Left colon (tissue), 2 donors: ENCODE measurements around the gene MICAL3. TPM values are rescaled to one million over a fixed set of nuclear protein-coding genes. Genes with fewer than 3 reads are reported as not detected.
A peak's percentile ranks its signal among the peaks of the same experiment; 100 is the strongest.

Experiments used
- ATAC-seq: fragments of 200-7000 bp; cut with Tn5 transposase; one replicate; pipeline ENCODE4 v1.9.1; 2020; ENCODE audit warnings: mild to moderate bottlenecking, moderate library complexity
- DNase-seq, 2 donors: peaks; one replicate each; pipeline ENCODE4 v3.0.0-alpha.2; 2020
- intact Hi-C, 2 donors: fragments of 100-400 bp; cut with DNase I in 1 of 2; cut with micrococcal nuclease in 1 of 2; formaldehyde crosslinking; loops; one replicate each; pipeline versions ENCODE4 v1.11.2 to v1.14.0; 2022; cut with DNase I, micrococcal nuclease
- total RNA-seq, 2 donors: library from RNA; stranded (reverse); fragmentation: NEBNext Ultra II Directional; extraction: Animal tissue kit (Norgen Biotek cat#: 25700); gene quantifications; one replicate each; pipeline ENCODE4 v1.2.1, GENCODE V29; 2021
- donor health status: DM: no; HTN: no; CAD: no.
- donor health status: DM: yes; HTN: yes; CAD: no.

The MICAL3 gene
- total RNA-seq, 2 donors from 2014 or later: 93.6 to 114 TPM

DNA sequence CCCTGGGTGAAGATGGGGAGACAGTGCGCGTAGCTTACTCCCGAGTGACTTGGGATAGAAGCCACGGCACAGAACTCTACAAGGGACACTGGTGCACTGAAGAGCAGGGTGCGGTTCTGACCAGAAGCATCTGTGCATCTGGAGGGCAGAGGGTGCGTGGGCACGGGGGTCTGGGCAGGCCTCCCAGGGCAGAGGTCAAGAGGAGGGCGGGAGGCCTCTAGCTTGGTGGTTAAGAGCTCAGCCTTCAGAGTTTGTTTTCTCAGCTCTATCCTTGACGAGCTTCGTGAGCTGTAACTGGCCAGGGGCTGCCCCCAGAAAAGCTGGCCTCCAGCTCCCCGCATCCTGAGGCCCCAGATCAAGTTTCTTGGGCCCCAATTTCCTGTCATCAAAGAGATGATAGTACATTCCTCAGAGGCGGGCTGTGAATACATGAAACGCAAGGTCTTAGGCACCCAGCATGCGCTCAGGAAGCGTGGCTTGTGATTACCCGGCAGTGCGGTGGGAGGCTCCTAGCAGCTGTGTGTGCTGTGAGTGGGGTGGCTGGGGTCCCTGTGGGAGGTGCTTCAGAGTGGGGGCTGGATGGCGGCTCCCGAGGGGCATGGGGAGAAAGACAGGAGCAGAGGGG, 244.1 kb downstream of the MICAL3 start:
- DNase-seq: no peak
- intact Hi-C loops: no loop called here

DNA sequence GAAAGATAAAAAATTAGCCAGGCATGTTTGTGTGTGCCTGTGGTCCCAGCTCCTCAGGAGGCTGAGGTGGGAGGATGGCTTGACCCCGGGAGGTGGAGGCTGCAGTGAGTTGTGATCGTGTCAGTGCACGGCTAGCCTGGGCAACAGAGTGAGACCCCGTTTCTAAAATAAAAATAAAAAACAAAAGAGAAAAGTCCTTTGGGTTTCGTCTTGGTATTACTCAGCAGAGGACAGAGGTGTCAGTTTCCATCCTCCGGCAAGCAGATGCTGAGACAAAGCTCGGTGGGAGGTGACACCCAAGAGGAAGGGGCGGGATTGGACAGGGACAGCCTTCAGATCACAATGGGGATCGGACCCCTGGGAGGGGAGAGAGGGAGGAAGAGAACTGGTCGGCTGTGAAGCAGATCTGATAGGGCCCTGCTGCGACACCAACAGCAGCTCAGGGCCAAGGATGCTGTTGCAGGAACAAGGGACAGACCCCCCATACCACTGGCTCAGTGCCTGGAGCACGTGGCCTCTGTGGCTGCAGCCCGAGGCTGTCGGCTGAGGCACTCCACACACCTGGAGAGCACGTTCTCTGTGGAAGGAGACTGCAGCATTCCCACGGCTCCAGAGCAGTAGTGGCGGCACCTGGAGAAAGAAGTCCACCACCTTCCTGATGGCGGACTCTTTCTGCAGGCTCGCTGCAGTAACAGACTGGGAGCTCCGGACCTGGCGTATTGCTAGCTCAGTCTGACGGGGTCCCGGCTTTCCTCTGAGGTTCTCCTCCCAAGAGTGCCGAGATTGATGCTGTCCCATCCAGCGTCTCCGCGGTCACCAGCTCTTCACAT, 244.9 kb downstream of the MICAL3 start:
- intact Hi-C loops: no loop called here
- DNase-seq (no peak), ATAC-seq (no peak)

More for the DNA sequence above, 244.1 kb downstream of the MICAL3 start:
- no peak for ATAC-seq

DNA sequence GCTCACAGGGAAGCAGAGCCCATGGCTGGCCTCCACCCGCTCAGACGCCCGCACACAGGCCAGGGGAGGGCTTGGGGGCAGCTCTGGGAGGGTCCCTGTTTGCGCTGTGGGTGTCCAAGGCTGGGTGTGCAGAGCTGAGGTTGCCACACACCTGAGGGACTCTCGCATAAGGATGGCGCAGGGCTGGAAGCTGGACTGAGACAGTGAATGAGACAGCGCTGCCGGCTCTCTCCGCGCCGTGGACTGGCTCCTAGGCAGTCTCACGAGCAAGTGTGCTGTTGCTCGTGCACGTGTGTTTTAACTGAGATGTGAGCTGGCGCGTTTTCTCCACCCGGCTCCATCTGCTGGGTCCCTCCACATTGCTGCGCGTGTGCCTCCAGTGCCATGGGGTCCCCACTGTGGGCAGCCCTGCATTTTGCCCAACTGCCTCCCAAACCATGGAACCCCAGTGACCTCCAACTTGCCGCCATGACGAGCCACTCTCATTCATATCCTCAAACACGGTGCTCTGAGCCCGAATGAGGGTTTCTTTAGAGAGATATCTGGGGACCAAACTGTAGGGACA, 245.9 kb downstream of the MICAL3 start:
- ATAC-seq: no peak
- intact Hi-C loops: no loop called here
- no peak for DNase-seq

DNA sequence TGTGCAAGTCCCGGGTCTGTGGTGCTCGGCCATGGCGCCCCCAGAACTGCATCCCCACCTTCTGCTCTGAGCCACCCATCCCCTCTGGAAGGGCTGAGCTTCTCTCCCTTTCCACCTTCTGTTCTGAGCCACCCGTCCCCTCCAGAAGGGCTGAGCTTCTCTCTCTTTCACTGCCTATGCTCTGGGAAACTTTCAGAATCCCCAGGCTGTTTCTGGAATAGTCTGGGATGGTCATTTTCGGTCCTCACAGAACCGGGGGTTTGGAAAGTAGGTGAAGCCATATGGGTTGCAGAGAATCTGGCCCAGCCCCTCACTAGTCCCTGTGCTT, 246.7 kb downstream of the MICAL3 start:
- DNase-seq (no peak), ATAC-seq (no peak)
- intact Hi-C loops: no loop called here

DNA sequence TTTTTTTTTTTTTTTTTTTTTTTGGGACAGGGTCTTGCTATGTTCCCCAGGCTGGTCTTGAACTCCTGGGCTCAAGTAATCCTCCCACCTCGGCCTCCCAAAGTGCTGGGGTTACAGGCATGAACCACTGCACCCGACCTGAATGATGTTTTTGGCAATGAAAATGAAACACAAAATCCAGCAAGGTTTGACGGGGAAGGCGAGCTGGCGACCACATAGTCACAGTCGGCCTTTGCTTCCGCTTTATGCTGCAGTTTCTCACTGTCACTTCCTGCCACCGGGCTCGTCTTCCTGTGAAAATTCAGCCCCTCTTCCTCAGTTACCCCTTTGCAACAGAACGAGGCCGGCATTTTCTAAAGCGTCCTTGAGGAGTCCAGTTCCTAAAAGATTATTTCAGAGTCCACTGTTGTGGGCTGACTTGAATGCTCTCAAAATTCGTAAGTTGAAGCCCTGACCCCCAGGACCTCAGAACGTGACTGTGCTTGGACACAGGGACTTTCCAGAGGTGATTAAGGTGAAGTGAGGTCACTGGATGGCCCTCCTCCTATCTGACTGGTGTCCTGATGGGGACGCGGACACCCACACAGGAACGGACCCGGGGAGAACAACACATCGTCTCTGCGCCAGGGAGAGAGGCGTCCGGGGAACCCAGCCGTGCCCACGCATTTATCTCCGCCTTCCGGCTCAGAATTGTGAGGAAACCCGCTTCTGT, 247.2 kb downstream of the MICAL3 start:
- intact Hi-C loops: no loop called here
- no peak for ATAC-seq
- peak in 1 of 2 donors; percentile 59 for DNase-seq

DNA sequence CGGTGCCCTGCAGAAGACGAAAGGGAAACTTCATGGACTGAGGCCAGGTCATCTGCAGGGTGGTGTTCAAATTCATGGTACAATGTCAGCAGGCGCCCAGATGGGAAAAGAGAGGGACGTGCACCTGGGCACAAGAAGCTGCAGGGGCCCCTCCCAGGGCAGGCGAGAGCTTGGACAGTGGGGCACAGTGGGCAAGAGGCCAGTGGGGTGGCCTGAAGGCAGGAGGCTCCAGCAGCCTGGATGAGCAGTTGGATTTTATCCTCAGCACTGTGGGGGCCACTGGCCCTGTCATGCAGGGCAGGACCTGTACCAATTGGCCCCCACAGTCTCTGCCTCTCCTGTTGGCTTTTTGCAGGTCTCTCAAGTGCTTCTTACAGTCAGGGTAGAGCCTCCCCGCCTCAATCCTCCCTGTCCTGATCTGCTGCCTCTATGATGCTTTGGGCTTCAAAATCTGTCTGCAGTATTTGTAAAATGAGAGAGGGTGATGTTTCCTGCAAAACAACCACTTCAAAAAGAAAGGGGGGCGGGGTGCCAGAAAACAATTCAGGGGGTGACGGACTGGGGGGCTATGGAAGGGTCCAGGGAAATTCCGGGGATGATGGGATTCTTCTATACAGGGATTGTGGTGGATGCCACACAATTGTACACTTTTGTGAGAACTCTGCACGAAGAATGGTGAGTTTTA, 248.4 kb downstream of the MICAL3 start:
- intact Hi-C loops: no loop called here
- ATAC-seq (no peak), DNase-seq (no peak)

DNA sequence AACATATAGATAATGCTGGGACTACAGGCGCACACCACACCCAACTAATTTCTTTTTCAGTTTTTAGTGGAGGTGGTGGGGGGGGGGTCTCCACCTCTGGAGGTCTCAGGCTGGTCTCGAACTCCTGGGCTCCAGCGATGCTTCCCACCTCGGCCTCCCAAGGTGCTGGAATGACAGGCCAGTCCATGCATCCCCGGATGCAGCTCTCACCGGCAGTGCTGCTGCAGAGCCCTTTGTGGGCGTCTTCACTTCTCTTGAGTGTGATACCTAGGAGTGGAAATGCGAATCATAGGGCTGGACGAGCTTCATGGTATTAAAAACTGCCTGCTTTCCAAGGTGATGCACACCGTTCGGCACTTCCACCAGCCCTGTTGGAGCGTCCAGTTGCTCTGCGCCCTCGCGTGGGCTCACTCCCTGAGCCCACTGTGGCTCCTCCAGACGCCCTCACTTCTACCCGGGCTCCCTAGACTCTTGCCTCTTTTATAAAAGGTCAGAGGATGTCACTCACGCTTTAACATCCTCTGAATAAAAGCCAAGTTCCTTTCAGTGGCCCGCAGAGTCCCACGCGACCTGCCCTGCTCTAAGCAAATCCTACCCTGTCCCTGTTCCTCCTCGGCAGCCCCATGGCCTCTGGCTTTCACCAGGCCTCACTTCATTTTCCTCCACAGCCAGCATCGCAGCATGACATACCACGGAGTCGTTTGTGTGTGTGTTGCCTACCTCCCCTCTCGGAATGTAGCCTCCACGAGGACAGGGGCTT, 249.3 kb downstream of the MICAL3 start:
- ATAC-seq: no peak
- no peak for DNase-seq
- intact Hi-C loops: no loop called here

DNA sequence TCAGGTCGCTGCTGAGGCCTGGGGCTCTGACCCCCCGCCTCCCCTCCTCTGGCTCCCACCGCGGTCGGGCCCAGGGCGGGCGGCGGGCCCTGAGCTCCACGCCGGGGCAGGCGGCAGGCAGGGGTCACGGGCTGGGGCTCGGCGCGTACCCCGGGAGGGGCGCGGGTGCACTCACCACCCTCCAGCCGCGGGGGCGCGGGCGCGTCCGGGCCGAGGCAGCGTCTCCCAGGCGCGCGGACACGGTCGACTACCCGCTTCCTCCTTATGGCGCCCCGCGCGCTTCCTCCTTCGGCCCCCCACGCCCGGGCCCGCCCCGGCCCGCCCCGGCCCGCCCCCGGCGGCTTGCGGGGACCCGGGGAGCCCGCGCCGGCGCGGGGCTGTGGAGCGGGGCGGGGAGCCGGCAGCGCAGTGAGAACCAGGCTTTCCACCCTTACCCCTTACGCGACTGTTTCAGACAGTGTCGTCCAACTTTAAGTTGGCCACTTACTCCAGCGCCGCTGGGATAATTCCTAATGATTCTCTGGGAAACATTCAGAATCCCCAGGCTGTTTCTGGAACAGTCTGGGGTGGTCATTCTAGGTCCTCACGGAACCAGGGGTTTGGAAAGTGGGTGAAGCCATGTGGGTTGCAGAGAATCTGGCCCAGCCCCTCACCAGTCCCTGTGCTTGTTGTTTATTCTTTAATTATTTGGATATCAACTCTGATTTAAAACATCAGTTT, 250.0 kb downstream of the MICAL3 start, which contains the start of gene BID:
Gene BID (minus strand): TSS at position 264 of the 720 bp plus-strand sequence. CDS start 24,353 bp downstream, outside the sequence.
- peak in 1 of 2 donors; percentile 80 for DNase-seq
- intact Hi-C loops: no loop called here
- ATAC-seq: peak; percentile 64

DNA sequence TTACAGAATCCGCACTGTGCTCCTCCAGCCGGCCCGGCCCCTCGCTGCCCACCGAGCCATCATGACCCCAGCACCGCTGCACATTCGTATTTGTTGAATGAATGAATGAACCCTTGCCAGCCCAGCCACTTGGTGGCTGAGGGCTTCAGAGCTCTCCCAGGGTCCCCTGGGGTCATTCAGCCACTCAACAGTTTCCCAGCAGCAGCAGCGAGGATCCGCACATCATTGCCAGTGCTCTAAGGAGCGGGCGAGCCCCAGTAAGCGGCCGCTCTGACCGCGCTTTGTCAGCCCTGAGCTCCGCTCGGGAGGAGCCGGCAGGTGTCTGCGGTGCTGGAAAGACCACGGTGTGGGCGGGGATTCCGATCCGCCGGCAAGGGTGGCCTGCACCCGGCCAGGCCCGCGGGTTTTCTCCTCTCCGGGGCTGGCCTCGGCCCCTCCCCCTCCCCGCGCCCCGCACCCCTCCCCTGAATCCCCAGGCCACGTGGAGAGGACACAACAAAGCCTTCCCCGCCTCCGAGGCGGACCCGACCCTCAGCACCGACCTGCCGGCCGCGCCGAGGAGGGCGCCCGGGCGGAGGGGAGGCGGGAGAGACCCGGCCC, 250.7 kb downstream of the MICAL3 start:
- intact Hi-C loops: no loop called here
- peak in 1 of 2 donors; percentile 72 for DNase-seq
- peak; percentile 60 for ATAC-seq

DNA sequence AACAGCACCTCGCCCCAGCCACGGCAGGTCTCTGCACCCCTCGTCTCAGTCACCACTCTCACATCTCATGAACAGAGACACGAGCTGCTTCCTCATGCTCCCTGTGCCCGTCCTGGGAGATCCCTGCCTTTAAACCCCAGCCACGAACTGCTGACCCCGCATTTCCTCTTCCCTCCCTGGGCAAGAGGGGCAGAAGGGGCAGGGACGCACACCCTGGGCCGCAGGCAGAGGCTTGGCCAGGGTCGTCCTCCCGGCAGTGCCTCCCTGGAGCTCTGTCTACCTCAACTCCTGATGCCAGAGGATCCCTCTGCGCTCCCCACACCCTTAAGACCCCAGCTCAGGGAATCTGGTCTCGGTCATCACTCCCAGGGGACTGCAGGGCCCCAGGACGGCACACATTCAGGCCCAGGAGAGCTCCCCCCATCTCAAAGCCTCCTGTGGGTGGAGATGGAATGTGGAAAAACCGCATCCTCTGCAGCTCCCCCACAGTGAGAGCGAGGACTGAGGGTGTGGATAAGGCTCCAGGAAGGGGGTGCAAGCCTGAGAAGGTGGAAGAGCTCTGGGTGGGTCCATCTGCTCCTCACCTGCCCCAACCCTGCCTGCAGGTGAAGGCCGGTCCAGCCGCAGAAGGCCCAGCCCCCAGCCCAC, 251.3 kb downstream of the MICAL3 start:
- ATAC-seq (no peak), DNase-seq (no peak)
- intact Hi-C loops: no loop called here

DNA sequence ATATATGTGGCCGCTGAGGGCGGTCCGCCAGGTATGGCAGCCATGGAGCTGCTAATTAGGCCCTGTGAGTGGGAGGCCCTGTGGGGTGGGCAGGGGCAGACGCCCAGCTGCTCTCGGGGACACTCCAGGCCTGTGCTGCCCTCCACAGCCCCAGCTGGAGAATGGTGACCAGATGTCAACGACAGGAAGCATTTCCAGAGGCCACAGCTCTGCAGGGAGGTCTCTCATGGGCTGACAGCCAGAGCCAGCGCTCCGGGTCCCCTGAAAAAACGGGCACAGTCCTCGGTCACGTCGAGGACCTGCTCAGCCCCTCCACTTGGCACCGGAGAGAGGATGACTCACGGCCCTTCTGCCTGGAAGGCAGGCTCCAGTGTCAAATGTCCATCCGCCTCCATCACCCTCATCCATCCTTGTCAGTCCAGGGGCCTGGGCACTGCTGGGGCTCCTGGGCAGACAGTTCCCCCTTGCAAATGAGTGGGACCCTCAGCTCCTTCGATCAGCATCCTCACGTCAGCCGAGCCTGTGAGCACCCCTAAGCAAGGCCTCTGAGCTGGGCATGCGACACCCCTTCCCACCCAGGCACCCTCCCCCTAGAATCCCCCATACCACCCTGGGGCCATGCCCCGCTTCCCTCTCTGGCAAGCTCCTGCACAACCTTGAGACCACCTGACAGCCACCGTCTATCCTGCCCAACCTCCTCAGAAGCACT, 252.0 kb downstream of the MICAL3 start:
- intact Hi-C loops: no loop called here
- ATAC-seq: no peak
- DNase-seq: no peak

DNA sequence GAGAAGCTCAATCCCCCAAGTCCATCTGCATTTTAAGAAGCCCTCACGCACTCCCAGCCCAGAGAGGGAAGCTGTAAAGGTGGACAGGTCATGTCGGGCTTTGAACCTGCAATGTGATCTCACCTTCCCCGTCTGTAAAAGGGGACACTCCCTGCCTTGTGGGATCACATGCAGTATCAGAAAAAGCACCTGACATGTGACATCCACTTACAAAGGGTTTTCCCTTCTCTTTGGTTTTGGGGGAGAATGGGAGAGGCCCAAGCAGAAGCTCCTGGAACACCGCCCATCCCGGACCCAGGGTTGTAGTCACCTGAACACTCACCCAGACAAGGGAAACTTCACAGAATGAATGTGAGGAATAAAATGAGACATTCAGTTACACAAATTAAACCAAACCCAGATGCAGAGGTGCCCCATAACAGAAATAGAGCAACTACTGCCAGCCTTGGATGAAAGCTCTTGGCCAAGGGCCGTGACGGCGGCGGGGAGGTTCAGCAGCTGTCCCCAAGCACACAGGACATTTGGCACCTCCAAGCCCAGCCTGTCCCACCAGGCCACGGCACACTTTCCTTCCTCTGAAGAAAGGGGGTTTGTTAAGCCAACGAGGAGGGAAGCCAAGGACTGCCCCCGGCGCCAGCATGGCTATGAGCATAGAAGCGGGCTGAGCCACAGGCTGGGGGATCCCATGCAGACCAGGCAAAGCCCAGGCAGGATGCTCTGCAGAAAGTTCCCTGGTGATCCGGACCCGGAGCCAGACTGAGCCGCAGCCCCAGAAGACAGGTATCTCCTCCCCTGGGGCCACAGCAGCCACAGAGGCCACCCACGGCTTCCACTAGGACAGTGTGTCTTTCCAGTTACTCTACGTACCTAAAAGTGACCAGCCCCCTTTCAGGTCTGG, 253.9 kb downstream of the MICAL3 start:
- intact Hi-C loops: no loop called here
- no peak for DNase-seq
- no peak for ATAC-seq

DNA sequence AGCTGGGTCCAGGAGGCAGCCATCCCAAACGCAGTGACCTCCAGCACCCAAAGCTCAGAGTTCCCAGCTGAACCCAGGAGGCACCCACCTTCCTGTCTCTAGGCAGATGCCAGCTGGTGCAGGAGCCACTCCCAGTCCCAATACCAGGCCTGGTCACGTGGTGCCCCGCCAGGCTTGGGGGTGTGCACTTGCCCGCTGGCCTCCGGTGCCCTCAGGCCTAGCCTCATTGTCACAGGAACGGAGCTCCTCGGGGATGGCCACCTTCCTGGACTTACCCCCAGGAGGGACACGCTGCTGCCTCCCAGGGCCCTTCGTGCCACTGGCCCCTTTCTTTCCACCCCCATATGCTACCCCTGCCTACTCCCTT, 254.7 kb downstream of the MICAL3 start:
- DNase-seq: peak; percentile 71 to 76
- ATAC-seq: peak; percentile 75
- intact Hi-C loops: no loop called here

DNA sequence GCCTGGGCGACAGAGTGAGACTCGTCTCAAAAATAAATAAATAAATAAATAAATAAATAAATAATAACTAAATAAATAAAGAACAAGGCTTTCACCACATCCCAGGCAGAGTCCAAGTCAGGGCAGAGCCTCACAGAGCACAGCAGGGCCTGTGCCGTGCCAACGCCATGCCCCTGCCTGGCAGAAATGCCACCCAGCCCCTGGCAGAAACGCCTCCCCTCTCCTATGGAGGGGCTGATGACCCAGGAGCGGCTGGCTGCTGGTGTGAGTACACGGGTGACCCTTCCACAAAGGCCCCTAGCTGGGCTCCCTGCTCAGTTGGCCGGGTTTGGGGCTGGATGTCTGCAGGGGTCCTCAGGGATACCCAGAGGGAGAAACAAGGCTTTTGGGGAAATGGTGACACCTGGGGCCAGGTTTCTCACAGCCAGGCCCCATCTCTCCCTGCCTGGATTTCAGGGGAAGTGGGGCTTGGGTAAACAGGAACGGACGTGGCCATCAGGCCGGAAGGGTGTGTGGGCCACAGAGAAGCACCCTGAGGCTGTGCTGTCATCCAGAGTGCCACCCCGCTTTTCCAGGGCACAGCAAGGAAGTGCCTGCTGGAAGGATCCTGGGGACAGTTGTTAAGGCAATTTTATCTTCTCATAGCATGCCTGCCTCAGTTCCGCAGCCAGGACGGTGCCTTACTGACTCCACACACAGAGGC, 255.2 kb downstream of the MICAL3 start:
- ATAC-seq (no peak), DNase-seq (peak in 1 of 2 donors; percentile 15)
- intact Hi-C loops: no loop called here
